NCI-H2227 treated with DMSO at 0.1 percent for 48 hours (cell line): ENCODE measurements around the gene PAQR8.

Experiments used
- DNase-seq: peaks from one replicate; lab custom pipeline; 2025; lab: John Stamatoyannopoulos, UW

Gene PAQR8

GRCh38 chr6:52361945-52362442, at the start of gene PAQR8:
Gene PAQR8 (plus strand): TSS chr6:52362151. CDS start chr6:52403214, 41,063 bp downstream.
- peak; percentile 21 for DNase-seq

DNA sequence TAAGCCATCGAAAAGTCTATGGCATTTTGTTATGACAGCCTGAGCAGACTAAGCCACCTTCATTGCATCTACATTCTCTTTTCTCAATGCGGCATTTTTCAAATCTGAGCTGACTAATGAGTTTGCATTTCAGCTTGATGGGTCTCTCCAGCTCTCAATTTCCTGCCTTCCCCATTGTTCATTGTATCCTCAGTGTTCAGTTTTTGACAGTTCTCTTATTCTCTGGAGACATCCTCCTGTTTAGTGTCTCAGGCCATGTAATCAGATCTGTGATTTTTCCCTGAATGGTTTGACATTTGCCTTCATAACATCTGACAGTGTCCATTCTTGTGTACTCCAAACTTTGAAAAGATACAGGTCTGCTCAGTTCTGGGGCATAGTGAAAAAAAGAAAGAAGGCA, 49.5 kb upstream of the PAQR8 start:
- no peak for DNase-seq

DNA sequence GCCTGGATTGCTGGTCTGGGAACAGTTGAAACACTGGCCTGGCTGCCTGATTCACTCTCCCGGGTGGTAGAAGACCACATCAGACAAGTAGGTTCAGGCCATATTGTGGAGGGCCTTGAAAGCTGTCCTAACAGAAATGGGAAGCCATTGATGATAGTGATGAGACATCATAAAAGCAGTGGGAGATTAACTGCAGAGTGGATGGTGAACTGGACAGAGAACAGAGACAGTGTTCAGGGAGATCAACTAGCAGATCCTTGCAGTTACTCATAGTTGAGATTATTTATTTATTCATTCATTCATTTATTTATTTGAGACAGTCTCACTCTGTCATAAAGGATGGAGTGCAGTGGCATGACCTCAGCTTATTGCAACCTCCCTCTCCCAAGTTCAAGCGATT, 47.2 kb upstream of the PAQR8 start:
- DNase-seq, result no peak

GRCh38 chr6:52317211-52317610, 44.7 kb upstream of the PAQR8 start:
- no peak for DNase-seq

GRCh38 chr6:52317841-52318581, 43.9 kb upstream of the PAQR8 start:
- DNase-seq, result no peak

DNA sequence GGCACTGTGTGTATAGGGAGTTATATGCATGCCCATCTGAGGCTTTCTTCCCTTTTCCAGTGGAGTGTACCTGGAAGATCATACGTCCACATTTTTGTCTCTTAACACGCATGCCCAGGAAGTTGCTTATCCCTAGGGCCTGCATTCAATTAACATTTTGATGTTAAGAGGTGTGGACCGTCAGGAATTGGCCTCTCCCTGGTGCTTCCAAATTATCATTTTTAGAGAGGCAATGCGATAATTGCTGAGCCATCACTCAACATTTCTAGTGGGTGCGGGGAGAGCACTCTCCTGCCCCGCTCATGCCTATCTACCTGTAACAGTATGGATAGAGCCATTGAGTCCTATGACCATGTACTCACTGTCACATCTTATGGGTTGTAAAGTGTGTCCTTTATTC, 37.8 kb upstream of the PAQR8 start:
- DNase-seq, result no peak

- no peak for DNase-seq
Observed at GRCh38 chr6:52325695-52326471, 36.1 kb upstream of the PAQR8 start.

DNA sequence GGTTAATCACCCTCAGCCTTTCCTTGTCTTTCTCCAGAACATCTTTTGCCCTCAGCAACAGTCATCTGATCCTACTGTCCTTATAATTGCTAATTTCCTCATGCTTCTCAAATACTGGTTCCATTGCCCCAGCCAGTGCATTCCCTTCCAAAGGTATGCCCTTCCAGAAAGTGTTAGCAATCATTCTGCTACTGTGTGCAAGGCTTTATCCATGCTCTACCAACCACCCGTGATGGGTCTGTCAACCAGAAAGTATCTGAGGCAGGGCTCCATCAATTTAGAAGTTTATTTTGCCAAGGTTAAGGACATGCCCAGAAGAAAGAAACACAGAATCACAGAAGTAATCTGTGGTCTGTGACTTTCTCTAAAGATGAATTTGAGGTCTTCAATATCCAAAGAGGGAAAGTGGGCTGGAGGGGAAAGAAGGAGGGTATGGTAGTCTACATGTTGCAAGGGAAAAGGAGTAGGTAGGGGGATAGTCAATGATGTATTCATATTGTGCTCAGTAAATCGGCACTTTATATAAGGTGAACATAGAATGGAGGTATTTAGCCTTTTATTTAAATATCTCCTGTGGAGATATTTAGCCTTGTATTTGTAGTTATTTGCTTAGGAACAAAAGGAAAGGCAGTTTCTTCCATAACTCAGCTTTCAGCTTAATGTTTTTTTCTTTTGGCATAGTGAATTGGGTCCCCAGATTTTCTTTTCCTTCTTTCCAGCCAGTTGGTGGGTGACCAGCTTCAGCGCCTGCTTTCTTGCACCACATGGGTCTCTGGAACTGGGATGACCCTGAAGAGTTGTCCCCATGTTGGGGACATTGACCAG, 35.2 kb upstream of the PAQR8 start:
- no peak for DNase-seq

- no peak for DNase-seq
Observed at GRCh38 chr6:52328303-52328662, 33.7 kb upstream of the PAQR8 start.

DNA sequence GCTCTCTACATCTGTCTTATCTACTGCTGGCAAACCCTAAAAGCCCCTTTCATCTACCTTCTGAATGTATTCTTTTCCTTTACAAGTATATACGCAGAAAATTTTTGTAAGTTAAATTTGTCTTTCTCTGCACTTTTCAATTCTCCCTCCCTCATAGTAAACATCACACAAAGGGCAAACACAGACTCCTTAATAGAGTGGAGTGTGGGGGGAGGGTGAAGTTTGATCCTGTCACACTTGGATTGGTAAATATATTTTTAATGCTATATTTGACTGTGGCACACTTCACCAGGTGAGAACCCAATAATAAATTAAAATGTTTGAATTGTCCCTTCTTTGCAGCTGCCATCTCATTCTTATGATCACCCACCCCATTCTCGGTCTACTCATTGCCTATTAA, 33.2 kb upstream of the PAQR8 start:
- no peak for DNase-seq

- DNase-seq, result no peak
Observed at GRCh38 chr6:52330470-52330869, 31.5 kb upstream of the PAQR8 start.

GRCh38 chr6:52331793-52332457, 30.0 kb upstream of the PAQR8 start:
- no peak for DNase-seq

GRCh38 chr6:52333840-52334200, 28.1 kb upstream of the PAQR8 start:
- no peak for DNase-seq

GRCh38 chr6:52335576-52335975, 26.4 kb upstream of the PAQR8 start:
- DNase-seq, result peak; percentile 64

DNA sequence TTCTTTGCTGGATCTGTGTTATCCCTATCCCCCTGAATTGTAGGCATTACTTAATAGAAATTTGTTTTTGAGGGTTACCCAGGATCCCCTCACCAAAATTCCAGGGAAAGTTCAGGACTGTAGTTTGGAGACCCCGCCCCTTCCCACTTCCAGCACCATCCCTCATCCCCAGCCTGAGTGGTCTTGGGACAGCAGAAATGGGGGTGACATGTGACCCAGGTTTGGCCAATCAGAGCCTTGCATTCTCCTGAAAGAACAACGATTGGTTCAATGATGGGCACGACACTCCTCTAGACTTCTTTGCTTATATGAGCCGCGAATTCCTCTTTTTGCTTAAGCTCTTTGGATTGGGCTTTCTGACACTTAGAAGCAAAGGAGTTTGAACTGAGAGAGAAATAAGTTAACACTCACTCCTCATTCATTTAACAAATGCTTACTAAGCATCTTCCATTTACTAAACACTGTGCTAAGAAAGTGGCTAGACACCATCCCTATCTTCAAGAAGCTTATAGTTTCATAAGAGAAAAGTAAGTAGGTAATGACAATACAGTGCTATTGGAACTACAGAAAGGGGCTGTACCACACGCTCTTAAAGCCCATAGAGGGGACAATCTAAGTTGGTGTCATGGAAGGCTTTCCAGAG, 24.9 kb upstream of the PAQR8 start:
- DNase-seq, result no peak

GRCh38 chr6:52337633-52338290, 24.2 kb upstream of the PAQR8 start:
- no peak for DNase-seq

DNA sequence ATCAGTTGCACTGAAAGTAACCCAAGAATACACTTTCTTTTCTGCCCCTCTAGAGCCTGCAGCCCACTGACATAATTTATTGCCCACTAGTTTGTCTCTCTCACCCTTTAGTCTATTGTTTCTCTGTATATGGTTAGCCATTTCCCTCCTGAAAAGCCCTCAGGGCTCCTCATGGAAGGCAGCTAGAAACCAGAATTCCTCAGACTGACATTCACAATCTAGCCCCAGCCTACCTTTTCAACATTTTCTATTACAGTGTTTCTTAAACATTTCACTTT, 21.4 kb upstream of the PAQR8 start:
- DNase-seq, result no peak

- no peak for DNase-seq
Observed at GRCh38 chr6:52341561-52342260, 20.2 kb upstream of the PAQR8 start.

DNA sequence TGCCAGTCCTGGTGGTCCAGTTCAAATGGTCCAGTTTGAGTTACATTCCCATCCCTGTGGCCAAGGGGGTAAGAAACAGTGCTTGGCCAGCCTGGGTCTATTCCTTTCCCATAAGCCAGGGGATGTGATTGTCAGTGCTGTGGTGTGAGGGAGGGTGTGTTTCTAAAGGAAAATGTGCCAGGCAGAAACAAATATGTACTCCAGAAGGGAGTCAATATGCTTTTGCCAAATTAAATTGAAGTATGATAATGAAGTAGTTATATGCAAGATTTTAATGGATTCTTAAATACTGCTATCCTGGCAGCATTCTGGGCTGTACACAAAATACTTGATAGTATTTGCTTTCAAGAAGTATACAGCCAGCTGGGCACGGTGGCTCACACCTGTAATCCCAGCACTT, 16.6 kb upstream of the PAQR8 start:
- DNase-seq, result no peak

- DNase-seq, result no peak
Observed at GRCh38 chr6:52346503-52346902, 15.4 kb upstream of the PAQR8 start.

GRCh38 chr6:52347818-52348217, 14.1 kb upstream of the PAQR8 start:
- DNase-seq, result no peak
